H1 (cell line): ENCODE measurements around the gene ARPC4. TPM values are rescaled to one million over a fixed set of nuclear protein-coding genes. Genes with fewer than 3 reads are reported as not detected.

Experiments
- CTCF ChIA-PET: fragments of 300-600 bp; sonication (Branson Sonifier 250); formaldehyde crosslinking; loops from one replicate; lab custom pipeline; 2021; ENCODE audit not compliant: partially characterized antibody; lab: Charles Lee
- POLR2A ChIA-PET: fragments of 300-600 bp; sonication (Branson Sonifier 250); formaldehyde crosslinking; loops from one replicate; lab custom pipeline; 2021; ENCODE audit warnings: inconsistent platforms; ENCODE audit not compliant: partially characterized antibody; lab: Charles Lee
- DNase-seq, 2 experiments: peaks; one replicate each; pipeline versions ENCODE4 v3.0.0 to v3.0.0-alpha.2; 2010 to 2022; ENCODE audit warnings: low spot score in 2 of 2, low read depth in 1 of 2, mixed read lengths in 1 of 2
- FAIRE-seq: peaks from 2 replicates; lab custom pipeline; 2011; peaks lifted over from hg19 to GRCh38; lab: Jason Lieb, UNC
- H2AFZ ChIP-seq: 2 replicates; pipeline ENCODE4 v1.8.1; 2012; ENCODE audit warnings: low read length, inconsistent platforms
- H2AK5ac ChIP-seq: 2 replicates; pipeline ENCODE4 v1.6.1; 2013; ENCODE audit warnings: low read depth, low read length
- H2BK120ac ChIP-seq: replicated peaks from 2 replicates; pipeline ENCODE3; 2013; ENCODE audit warnings: low read depth, low read length, inconsistent platforms
- H2BK12ac ChIP-seq: 2 replicates; pipeline ENCODE4 v1.6.1; 2013; ENCODE audit warnings: low read depth, low read length
- H2BK15ac ChIP-seq: 2 replicates; pipeline ENCODE4 v1.6.1; 2013; ENCODE audit warnings: low read length
- H2BK20ac ChIP-seq: 2 replicates; pipeline ENCODE4 v1.6.1; 2013; ENCODE audit warnings: low read length
- H2BK5ac ChIP-seq: 2 replicates; pipeline ENCODE4 v1.6.1; 2013; ENCODE audit warnings: low read depth, low read length
- H3K14ac ChIP-seq: 2 replicates; pipeline ENCODE4 v1.6.1; 2013; ENCODE audit warnings: inconsistent platforms; ENCODE audit not compliant: insufficient read length
- H3K18ac ChIP-seq: 2 replicates; pipeline ENCODE4 v1.6.1; 2013; ENCODE audit warnings: low read length; ENCODE audit errors: extremely low read depth
- H3K23ac ChIP-seq: 2 replicates; pipeline ENCODE4 v1.6.1; 2013; ENCODE audit warnings: inconsistent platforms; ENCODE audit not compliant: insufficient read length
- H3K23me2 ChIP-seq: 2 replicates; pipeline ENCODE4 v1.6.1; 2013; ENCODE audit warnings: low read depth, low read length
- H3K27ac ChIP-seq: 2 replicates; pipeline ENCODE4 v1.6.1; 2011; ENCODE audit warnings: low read depth, low read length, inconsistent platforms
- H3K27me3 ChIP-seq, 4 experiments: replicated peaks in 1 of 4; 1 replicate in 1 of 4; 2 replicates in 3 of 4; pipeline versions ENCODE4 v1.6.1 to v1.8.1; 2011 to 2013; ENCODE audit warnings: low read length in 3 of 4, mild to moderate bottlenecking in 3 of 4, inconsistent platforms in 2 of 4, mixed read lengths in 2 of 4, moderate library complexity in 1 of 4; ENCODE audit not compliant: control insufficient read depth in 3 of 4, insufficient read depth in 3 of 4; ENCODE audit errors: extremely low read depth in 1 of 4
- H3K36me3 ChIP-seq, 4 experiments: 2 replicates each; pipeline versions ENCODE4 v1.6.1 to v1.8.1; 2011 to 2013; ENCODE audit warnings: mild to moderate bottlenecking in 4 of 4, low read length in 3 of 4, moderate library complexity in 2 of 4, control low read depth in 1 of 4, inconsistent platforms in 1 of 4; ENCODE audit not compliant: insufficient read depth in 4 of 4, control insufficient read depth in 2 of 4
- H3K4ac ChIP-seq: replicated peaks from 2 replicates; pipeline ENCODE3; 2013; ENCODE audit warnings: low read length, low read depth, mixed read lengths, inconsistent platforms; ENCODE audit not compliant: insufficient read length
- H3K4me1 ChIP-seq, 4 experiments: replicated peaks in 1 of 4; 1 replicate in 1 of 4; 2 replicates in 3 of 4; pipeline versions ENCODE4 v1.6.1 to v1.8.1; 2011 to 2013; ENCODE audit warnings: low read length in 3 of 4, inconsistent platforms in 2 of 4, mixed read lengths in 1 of 4; ENCODE audit not compliant: insufficient read depth in 4 of 4, control insufficient read depth in 3 of 4
- H3K4me2 ChIP-seq, 2 experiments: 2 replicates each; pipeline versions ENCODE4 v1.6.1 to v1.8.1; 2011 to 2013; ENCODE audit warnings: low read depth in 2 of 2, low read length in 2 of 2, control low read depth in 1 of 2, inconsistent platforms in 1 of 2, mild to moderate bottlenecking in 1 of 2; ENCODE audit not compliant: insufficient read depth in 1 of 2
- H3K4me3 ChIP-seq, 4 experiments: fragments of 200-600, 300-600 bp in 1 of 4; sonication (generic), shearing (Covaris generic), sonication (Bioruptor Twin) in 1 of 4; 2 replicates each; pipeline versions ENCODE4 v1.5.1 to v1.8.1; 2011 to 2016; ENCODE audit warnings: low read length in 4 of 4, low read depth in 3 of 4, control low read depth in 2 of 4, inconsistent platforms in 2 of 4, mild to moderate bottlenecking in 2 of 4, mixed read lengths in 1 of 4, moderate library complexity in 1 of 4; ENCODE audit not compliant: insufficient read depth in 2 of 4; ENCODE audit errors: extremely low read depth in 1 of 4
- H3K56ac ChIP-seq: replicated peaks from 2 replicates; pipeline ENCODE3; 2013; ENCODE audit warnings: low read depth, mild to moderate bottlenecking, mixed read lengths, low read length, inconsistent platforms; ENCODE audit not compliant: insufficient read length
- H3K79me1 ChIP-seq: 2 replicates; pipeline ENCODE4 v1.6.1; 2013; ENCODE audit warnings: low read depth, low read length, control low read depth
- H3K79me2 ChIP-seq, 2 experiments: 2 replicates each; pipeline versions ENCODE4 v1.6.1 to v1.8.1; 2012 to 2013; ENCODE audit warnings: low read length in 2 of 2, mild to moderate bottlenecking in 2 of 2, inconsistent platforms in 1 of 2; ENCODE audit not compliant: insufficient read depth in 2 of 2, control insufficient read depth in 1 of 2
- H3K9ac ChIP-seq, 4 experiments: replicated peaks in 1 of 4; 1 replicate in 1 of 4; 2 replicates in 3 of 4; pipeline versions ENCODE4 v1.6.1 to v1.8.1; 2011 to 2013; ENCODE audit warnings: low read depth in 3 of 4, low read length in 3 of 4, control low read depth in 2 of 4, mild to moderate bottlenecking in 2 of 4, moderate library complexity in 2 of 4, inconsistent platforms in 1 of 4; ENCODE audit errors: extremely low read depth in 1 of 4
- H3K9me3 ChIP-seq, 2 experiments: 2 replicates each; pipeline versions ENCODE4 v1.6.1 to v1.8.1; 2012 to 2013; ENCODE audit warnings: mild to moderate bottlenecking in 2 of 2, moderate library complexity in 2 of 2, control low read depth in 1 of 2, inconsistent platforms in 1 of 2, low read depth in 1 of 2, low read length in 1 of 2, mixed read lengths in 1 of 2; ENCODE audit not compliant: insufficient read depth in 2 of 2
- H4K20me1 ChIP-seq, 2 experiments: replicated peaks in 1 of 2; 2 replicates each; pipeline versions ENCODE3 to v1.8.1; 2011 to 2013; ENCODE audit warnings: inconsistent platforms in 2 of 2, low read length in 2 of 2, mild to moderate bottlenecking in 1 of 2; ENCODE audit not compliant: insufficient read depth in 2 of 2, control insufficient read depth in 1 of 2
- H4K5ac ChIP-seq: 2 replicates; pipeline ENCODE4 v1.6.1; 2013; ENCODE audit warnings: low read length, low read depth, mixed read lengths, inconsistent platforms; ENCODE audit not compliant: insufficient read length
- H4K8ac ChIP-seq: 2 replicates; pipeline ENCODE4 v1.8.0; 2013; ENCODE audit warnings: mild to moderate bottlenecking, moderate library complexity, low read length, inconsistent platforms; ENCODE audit not compliant: insufficient read depth; ENCODE audit errors: extremely low read depth
- H4K91ac ChIP-seq: replicated peaks from 2 replicates; pipeline ENCODE3; 2013; ENCODE audit warnings: low read length, mixed read lengths, inconsistent platforms; ENCODE audit not compliant: insufficient read length
- HDAC2 ChIP-seq, 2 experiments: fragments of 300-600 bp in 1 of 2; sonication (generic) in 1 of 2; IDR thresholded peaks; 2 replicates each; pipeline ENCODE4 v1.6.1; 2011 to 2012; ENCODE audit warnings: low read depth in 2 of 2, low read length in 2 of 2, mild to moderate bottlenecking in 2 of 2, moderate library complexity in 2 of 2, borderline replicate concordance in 1 of 2, inconsistent platforms in 1 of 2
- KDM1A ChIP-seq: fragments of 200-600, 300-600 bp; sonication (generic); IDR thresholded peaks from 2 replicates; pipeline ENCODE4 v1.7.1; 2016; ENCODE audit warnings: mild to moderate bottlenecking, low read length, borderline replicate concordance
- MAFK ChIP-seq: IDR thresholded peaks from 2 replicates; pipeline ENCODE4 v1.6.1; 2012; ENCODE audit warnings: low read depth, mild to moderate bottlenecking, improper control_type of control experiment, low read length
- RBBP5 ChIP-seq: IDR thresholded peaks from 2 replicates; pipeline ENCODE4 v1.7.1; 2012; ENCODE audit warnings: low read depth, mild to moderate bottlenecking, inconsistent platforms, low read length, moderate library complexity, borderline replicate concordance
- SIN3A ChIP-seq, 2 experiments: IDR thresholded peaks in 1 of 2; conservative IDR thresholded peaks in 1 of 2; 2 replicates each; pipeline ENCODE4 v1.6.1; 2011 to 2012; ENCODE audit warnings: low read length in 2 of 2, improper control_type of control experiment in 1 of 2, low read depth in 1 of 2, mild to moderate bottlenecking in 1 of 2
- TBP ChIP-seq: IDR thresholded peaks from 2 replicates; pipeline ENCODE4 v1.6.1; 2011; ENCODE audit warnings: low read depth, low read length, improper control_type of control experiment
- WGBS, 2 experiments: shearing (Covaris generic) in 1 of 2; methylation state at CpG; one replicate each; pipeline versions ENCODE4 v1.1.6 to v1.1.7; 2013 to 2015; ENCODE audit warnings: low lambda C conversion rate in 2 of 2, mixed read lengths in 2 of 2, inconsistent platforms in 1 of 2, low coverage in 1 of 2, missing lambda C conversion rate in 1 of 2; ENCODE audit not compliant: insufficient replicate concordance in 2 of 2, insufficient coverage in 1 of 2, insufficient read length in 1 of 2; ENCODE audit errors: extremely low coverage in 1 of 2, missing lambda C conversion rate in 1 of 2; 5-methylcytosine and 5-hydroxymethylcytosine counted together
- polyA plus RNA-seq, 7 experiments: library from polyadenylated mRNA; depleted of rRNA in 3 of 7; stranded (reverse) in 5 of 7; unstranded in 2 of 7; fragments of >200 nt in 5 of 7; fragments of 200-250 nt in 2 of 7; gene quantifications; 1 replicate in 5 of 7; 2 replicates in 1 of 7; 4 replicates in 1 of 7; pipeline versions ENCODE4 v1.2.1 to v1.2.3, GENCODE V29; 2011 to 2013; ENCODE audit warnings: missing spikeins in 2 of 7, mixed read lengths in 2 of 7
- total RNA-seq: library from RNA; stranded (reverse); fragmentation: NEBNext Ultra II Directional; extraction: Animal tissue kit (Norgen Biotek cat#: 25700); gene quantifications from 2 replicates; pipeline ENCODE4 v1.2.1, GENCODE V29; 2021

The ARPC4 gene
- total and polyA plus RNA-seq, 2 of the 8 experiments (the other 6 are each of a cell fraction or from before 2014, with no cell fraction given) = 138 to 154 TPM

- Histone ChIP-seq H4K5ac (no peak overlapping the region), H3K79me1 (peaks cover 7% of the 10 kb centered on the region), H2AK5ac (no peak overlapping the region), H4K8ac (no peak overlapping the region), H3K27me3 (no peaks in the 10 kb centered on the region), H3K4ac (no peak overlapping the region), H2AFZ (no peak overlapping the region), H2BK120ac (no peak overlapping the region), H3K23me2 (peaks cover 6% of the 10 kb centered on the region), H3K36me3 (peaks cover 33 to 71% (median 62%) of the 10 kb centered on the region in 4 experiments), H3K23ac (no peak overlapping the region), H2BK12ac (no peak overlapping the region), H3K4me1 (peaks cover 0 to 9% (median 6%) of the 10 kb centered on the region in 4 experiments; a peak in 4 of 7 replicates), H2BK15ac (no peak overlapping the region), H3K27ac (no peak overlapping the region), H2BK20ac (no peak overlapping the region), H3K4me2 (no peak overlapping the region), H3K9me3 (no peaks in the 10 kb centered on the region), H3K79me2 (peaks cover 0 to 11% of the 10 kb centered on the region in 2 experiments; a peak in 2 of 4 replicates), H3K4me3 (no peak overlapping the region), H3K56ac (no peak overlapping the region), H2BK5ac (no peak overlapping the region), H4K20me1 (peaks cover 0 to 2% of the 10 kb centered on the region in 2 experiments)
- ChIA-PET POLR2A (interaction anchor here (1.0 to 5.4 kb wide), 6 partner anchors 8 to 24 kb away, joined by 3 to 60 read pairs (median 12); partner anchors contain the start of gene BRPF1), CTCF (interaction anchor here (0.5 to 0.7 kb wide), 2 partner anchors 38 to 243 kb away, joined by 3 read pairs; no protein-coding TSS in a partner anchor)
- DNase-seq (no peak), FAIRE-seq (no peak)
- WGBS, 2 experiments = 85% methylated on average over 2 of the region's 2 CpGs; no CpG with 5 or more reads in 1 of the 2 experiments
- TF ChIP-seq HDAC2 (IDR thresholded peaks at IDR 0.05; ENCODE audit: borderline replicate concordance in 1 of 2, low read depth in 2 of 2, low read length in 2 of 2) = no peak
- no peak for TF ChIP-seq MAFK
- TF ChIP-seq TBP = no peak
- no peak for TF ChIP-seq SIN3A (conservative IDR thresholded peaks at IDR 0.05 in 1 of 2, IDR thresholded peaks at IDR 0.05 in 1 of 2; ENCODE audit: low read depth in 1 of 2, low read length in 2 of 2)
- no peak for TF ChIP-seq RBBP5
- TF ChIP-seq KDM1A = no peak
- TF ChIP-seq, all 59 proteins: peak for 0
- Histone ChIP-seq H3K18ac (no peak overlapping the region), H3K9ac (no peak overlapping the region), H3K14ac (no peak overlapping the region), H4K91ac (no peak overlapping the region)
These were observed 44.9 kb upstream of the ARPC4 start for GRCh38 chr3:9748031-9748430.
